Stimulated activated CD8-positive, alpha-beta memory T cell treated with anti-CD3 and anti-CD28 coated beads, Interleukin-7, amount 100 ng/mL, for 4 hours (primary cell): ENCODE results near the gene ORAI1.
"Not testable (repeated sequence)": the region's sequence is repeated elsewhere in the genome, so short reads cannot be mapped to it uniquely, and the experiment has no call there.

ENCODE experiments used
- DNase-seq, 2 donors: peaks; one replicate each; pipeline ENCODE4 v3.0.0-alpha.2; 2020; ENCODE audit warnings: low read depth in 2 of 2

Gene ORAI1

GRCh38 chr12:121649322-121649721, 23.0 kb downstream of the ORAI1 start:
- no peak for DNase-seq

- DNase-seq = no peak
Observed at GRCh38 chr12:121649819-121650353, 23.6 kb downstream of the ORAI1 start.

GRCh38 chr12:121651320-121651719, 25.0 kb downstream of the ORAI1 start:
- no peak for DNase-seq

- DNase-seq = no peak
Observed at GRCh38 chr12:121652767-121653497, 26.6 kb downstream of the ORAI1 start.

DNA sequence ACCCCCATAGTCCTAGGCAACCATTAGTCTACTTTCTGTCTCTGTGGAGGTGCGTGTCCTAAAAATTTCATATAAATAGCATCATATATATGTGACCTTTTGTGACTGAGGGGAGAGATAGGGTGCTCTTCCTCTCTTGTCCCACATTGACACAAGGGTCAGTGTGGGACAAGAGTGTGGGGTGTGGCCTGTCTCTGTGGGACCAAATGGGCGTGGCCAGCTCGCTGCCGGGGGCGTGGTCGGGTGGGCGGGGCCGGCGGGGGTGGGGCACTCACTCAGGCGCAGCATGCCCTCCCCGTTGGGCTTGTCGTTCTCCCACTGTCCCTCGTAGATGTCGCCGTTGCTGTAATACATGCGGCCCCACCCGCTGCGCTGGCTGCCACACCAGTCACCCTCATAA, 27.7 kb downstream of the ORAI1 start:
- DNase-seq = no peak

- no peak for DNase-seq
Observed at GRCh38 chr12:121656122-121656521, 29.8 kb downstream of the ORAI1 start.

- DNase-seq = no peak
Observed at GRCh38 chr12:121657305-121658008, 31.1 kb downstream of the ORAI1 start.

GRCh38 chr12:121661353-121662105, 35.2 kb downstream of the ORAI1 start:
- not testable (repeated sequence) for DNase-seq

GRCh38 chr12:121663610-121663929, 37.2 kb downstream of the ORAI1 start:
- no peak for DNase-seq

- not testable (repeated sequence) for DNase-seq
Observed at GRCh38 chr12:121666829-121667228, 40.5 kb downstream of the ORAI1 start.

GRCh38 chr12:121668750-121669520, 42.6 kb downstream of the ORAI1 start:
- peak; percentile 35 to 40 for DNase-seq

DNA sequence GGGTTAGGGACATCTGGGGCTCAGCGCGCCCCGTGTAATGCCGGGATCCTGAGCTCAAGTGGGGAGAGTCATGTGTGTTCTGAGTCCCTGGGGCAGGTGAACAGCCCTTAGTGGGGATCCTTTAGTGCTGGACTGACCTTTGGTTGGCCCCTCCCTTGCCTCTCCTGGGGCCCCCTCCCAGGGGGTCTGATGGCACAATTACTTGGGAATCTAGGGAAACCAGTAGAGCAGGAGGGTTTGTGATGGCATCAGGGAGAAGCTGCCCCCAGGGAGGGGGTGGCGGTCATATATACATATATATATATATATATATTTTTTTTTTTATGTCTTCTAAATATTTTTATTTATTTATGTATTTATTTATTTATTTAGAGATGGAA, 43.2 kb downstream of the ORAI1 start, which contains the start of gene MORN3:
MORN3 (minus strand) TSS at position 134 of the 380 bp plus-strand sequence. CDS start 171 bp downstream, outside the sequence.
- no peak for DNase-seq

- no peak for DNase-seq
Observed at GRCh38 chr12:121673013-121673511, 46.7 kb downstream of the ORAI1 start.

- DNase-seq = no peak
Observed at GRCh38 chr12:121676190-121676589, 49.9 kb downstream of the ORAI1 start.

DNA sequence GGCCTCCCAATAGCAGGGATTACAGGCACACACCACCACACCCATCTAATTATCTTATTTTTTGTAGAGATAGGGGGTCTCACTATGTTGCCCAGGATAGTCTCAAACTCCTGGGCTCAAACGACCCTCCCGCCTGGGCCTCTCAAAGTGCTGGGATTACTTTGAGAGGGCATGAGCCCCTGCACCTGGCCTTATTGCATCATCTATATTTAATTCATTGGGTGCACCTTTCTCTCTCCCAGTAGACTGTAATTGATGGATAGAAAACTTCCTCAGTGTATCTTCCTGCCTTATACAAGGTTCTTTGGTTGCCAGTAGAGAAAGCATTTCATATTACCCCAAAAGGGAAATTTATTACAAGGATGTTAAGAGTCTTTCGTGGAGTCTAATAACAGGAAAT, 52.0 kb downstream of the ORAI1 start:
- DNase-seq = no peak

DNA sequence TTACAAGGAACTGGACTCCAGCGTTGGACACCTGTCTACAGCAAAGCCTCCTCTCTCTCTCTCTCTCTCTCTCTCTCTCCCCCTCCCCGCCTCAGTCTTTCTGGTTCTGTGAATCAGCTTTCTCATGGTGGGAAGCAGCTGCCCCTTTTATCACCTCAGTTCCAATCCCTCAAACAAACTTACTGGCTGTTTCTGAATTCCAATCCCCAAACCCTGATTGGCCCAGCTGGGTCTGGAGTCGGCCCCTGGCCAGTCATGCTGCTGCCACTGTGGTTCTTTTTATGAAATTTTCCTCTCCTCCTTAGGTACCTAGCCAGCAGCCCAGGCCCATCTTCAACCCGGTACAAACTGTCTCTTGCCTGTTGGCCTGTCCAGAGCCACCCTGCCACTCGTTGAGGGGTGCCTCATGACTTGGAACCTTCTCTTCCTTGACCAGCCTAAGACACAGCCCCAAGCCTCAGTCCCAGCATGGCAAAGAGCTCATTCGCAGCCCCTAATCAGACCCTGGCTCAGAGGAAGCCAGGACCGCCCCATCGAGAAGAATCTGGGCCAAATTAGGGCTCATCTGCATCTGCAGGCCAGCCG, 52.5 kb downstream of the ORAI1 start:
- no peak for DNase-seq

DNA sequence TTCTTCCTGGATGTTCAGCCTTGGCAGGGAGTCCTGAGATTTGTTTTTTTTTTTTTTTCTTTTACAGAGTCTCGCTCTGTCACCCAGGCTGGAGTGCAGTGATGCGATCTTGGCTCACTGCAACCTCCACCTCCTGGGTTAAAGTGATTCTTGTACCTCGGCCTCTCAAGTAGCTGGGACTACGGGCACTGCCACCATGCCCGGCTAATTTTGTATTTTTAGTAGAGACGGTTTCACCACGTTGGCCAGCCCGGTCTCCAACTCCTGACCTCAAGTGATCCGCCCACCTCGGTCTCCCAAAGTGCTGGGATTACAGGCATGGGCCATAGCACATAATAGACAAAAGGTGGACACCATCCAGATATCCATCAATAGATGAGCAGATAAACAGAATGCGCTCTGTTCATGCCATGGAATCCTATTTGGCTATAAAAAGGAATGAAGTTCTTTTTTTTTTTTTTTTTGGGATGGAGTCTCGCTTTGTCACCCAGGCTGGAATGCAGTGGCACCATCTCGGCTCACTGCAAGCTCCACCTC, 53.4 kb downstream of the ORAI1 start:
- DNase-seq = not testable (repeated sequence)

- DNase-seq = no peak
Observed at GRCh38 chr12:121688966-121689365, 62.6 kb downstream of the ORAI1 start.

DNA sequence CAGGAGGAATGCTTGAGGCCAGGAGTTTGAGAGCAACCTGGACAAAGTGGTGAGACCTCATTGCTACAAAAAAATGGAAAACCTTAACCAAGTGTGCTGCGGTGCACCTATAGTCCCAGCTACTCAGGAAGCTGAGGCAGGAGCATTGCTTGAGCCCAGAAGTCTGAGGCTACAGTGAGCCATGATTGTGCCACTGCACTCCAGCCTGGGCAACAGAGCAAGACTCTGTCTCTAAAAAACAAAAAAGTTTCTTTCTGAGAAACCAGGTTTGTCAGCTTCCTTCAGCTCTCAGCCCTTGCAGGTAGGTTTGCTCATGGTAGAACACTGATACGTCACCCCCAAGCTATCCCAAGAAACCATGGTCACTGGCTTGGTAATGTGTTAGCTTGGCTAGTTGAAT, 63.1 kb downstream of the ORAI1 start:
- DNase-seq = no peak
